DLD1 (cell line): ENCODE results near the gene GNPTG.

Experiments
- in situ Hi-C: cut with HindIII; loops from 2 replicates; pipeline ENCODE4 v1.10.0; 2017; ENCODE audit warnings: low sequenced_read_pairs

The GNPTG gene

DNA sequence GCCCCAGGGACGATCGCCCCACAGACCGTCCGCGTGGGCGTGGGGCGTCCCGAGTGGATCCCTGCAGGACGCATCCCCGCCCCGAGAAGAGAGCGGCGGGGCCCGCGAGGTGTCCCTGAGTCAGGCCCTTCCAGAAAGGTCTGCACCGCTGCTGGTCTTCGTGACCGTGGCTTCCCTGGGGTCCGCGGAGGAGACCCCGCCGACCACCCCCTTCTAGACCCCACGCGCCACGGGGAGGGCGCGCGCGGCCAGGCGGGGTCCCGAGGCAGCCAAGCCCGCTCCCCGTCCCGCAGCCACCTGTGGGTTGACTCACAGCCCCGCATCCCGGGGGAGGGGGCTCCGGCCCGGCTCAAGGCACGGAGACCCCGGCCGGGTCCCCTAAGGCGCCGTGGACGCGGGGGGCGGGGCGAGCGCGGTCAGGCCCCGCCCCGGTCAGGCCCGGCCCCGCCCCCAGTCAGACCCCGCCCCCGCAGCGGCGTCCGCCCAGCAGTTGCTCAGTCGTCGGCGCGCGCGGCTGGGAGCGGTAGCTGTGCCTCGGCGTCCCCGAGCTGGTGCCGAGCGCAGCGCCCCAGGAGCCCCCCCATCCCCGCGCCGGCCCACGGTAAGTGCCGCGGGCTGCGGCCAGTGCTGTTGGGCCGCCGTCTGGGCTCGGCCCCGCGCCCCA is 18.4 kb upstream of the GNPTG start, which contains the start of gene BAIAP3:
Gene BAIAP3 (plus strand): TSS at position 497 of the 664 bp plus-strand sequence. CDS start 4,905 bp downstream, outside the sequence.
- in situ Hi-C loops, result no loop called here

DNA sequence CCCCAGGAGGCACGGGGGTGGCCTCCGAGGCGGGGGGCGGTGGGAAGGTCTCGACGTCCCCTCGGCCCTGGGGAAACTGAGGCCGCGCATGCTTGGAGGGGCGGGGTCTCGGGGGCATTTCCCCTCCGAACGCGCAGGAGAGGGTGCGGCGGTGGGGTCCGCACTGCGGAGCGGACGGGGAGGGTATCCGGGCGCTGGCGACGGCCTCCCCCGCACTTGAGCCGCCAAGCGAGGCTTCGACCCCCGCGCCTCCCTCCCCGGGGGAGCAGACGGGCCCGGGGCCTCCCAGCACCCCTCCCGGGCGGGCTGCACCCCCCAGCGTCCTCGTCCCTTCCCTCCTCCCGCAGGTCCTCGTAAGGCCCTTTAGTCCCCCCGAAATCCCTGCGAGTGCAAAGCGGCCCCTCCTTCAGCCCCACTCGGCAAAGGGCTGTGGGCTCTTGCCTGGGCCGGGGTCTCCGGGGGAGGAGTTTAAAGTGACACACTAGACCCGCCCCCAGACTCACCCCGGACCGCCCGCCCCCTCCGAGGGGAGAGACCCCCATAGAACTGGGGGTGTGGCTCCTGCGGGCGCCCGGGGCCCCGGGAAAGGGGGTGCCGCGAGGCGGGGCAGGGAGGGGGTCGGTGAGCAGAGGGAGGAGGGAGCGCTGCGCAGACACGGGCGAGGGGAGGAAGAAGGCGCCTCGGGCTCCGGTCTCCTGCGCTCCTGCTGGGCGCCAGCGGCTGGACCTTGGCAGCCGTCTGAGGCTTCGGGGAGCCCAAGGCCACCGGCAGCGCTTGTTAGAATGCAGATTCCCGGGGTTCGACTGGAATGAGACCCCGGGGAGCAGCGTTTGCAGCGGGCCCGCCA is 17.7 kb upstream of the GNPTG start:
- in situ Hi-C loops, result no loop called here

DNA sequence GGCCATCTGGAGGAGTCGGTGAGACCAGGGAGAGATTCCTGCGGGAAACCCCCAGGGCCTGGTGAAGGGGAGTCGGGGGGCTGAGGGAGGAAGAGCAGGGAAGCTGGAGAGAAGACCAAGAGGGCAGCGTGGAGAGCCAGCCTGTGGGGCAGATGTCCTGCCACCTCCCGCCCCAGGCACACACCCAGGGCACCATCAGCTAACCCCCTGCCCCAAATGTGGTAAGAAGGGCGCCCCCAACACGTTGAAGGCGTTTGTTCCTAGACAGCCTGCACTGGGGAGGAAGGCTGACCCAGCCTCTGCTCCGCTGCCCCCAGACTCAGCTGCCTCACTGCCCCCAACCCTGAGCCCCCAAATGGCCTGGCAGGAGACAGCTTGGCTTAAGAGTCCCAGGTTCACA is 17.0 kb upstream of the GNPTG start:
- in situ Hi-C loops, result no loop called here

DNA sequence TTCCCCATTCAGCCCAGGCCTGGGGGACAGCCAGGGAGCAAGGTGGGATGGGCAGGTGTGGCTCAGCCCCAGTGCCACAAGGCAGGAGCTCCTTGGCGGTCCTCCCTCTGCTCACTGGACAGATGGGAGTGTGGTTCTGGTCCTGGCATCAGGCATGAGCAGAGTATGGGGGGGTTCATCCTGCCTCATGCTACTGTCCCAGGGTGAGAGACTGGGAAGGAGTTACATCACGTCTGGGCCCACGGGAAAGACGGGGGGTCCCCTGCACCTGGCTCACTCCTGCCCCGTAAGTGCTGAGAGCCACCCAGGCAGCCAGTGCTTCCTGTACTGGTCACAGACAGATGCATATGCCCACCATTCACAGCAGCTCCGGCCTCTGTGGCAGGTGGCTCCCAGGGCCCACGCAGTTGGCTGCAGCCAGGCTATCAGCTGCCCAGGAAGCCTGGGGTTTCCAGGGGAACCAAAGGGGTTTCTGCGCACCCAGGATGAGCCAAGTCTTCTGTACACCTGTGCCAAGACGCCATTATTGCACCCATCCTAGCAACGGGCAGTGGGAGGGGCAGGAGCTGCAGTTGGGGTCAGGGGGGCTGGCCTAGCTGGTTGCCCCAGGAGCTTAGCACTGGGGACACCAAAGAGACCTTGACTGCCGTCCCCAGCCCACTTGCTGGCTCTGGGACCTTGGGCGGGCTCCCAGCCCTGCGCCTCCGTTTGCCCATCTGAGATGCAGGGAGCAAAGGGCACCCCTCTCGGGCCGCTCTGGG is 16.3 kb upstream of the GNPTG start:
- in situ Hi-C loops, result no loop called here

DNA sequence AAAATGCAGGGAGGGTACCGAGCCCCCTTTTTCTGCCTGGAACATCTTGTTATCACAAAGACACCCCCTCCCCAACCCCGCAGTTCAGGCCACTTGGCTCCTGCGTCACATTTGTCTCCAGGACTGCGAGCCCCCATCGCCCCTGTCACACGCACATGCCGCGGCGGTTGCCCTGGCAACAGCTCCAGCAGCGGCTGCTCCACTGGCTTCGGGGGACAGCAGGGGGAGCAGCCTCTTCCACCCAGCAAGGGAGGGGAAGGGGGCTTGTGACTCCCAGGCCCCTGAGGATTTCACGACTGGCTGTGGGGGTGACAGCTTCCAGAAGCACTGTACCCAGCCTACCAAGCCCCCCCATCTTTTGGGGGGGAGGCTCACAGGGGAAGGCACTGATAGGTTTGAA is 15.7 kb upstream of the GNPTG start:
- in situ Hi-C loops, result no loop called here

DNA sequence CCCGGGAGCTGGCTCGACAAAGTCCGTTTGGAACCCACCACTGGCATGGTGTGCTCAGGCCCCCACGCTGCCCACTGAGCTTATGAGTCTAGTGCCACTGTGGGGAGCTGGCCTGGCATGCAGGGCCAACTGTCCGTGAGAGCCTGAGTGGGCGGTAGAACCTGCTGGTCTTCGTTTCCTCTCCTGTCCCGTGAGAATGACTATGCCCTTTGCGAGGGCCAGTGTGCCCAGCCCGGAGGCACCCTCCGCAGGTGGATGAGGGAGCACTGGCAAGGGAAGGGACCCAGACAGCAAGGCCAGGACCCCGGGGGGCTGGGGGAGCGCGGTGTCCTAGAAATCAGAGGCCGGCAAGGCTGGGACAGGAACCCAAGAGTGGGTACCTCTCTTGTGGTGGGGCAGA is 15.1 kb upstream of the GNPTG start:
- in situ Hi-C loops, result no loop called here

DNA sequence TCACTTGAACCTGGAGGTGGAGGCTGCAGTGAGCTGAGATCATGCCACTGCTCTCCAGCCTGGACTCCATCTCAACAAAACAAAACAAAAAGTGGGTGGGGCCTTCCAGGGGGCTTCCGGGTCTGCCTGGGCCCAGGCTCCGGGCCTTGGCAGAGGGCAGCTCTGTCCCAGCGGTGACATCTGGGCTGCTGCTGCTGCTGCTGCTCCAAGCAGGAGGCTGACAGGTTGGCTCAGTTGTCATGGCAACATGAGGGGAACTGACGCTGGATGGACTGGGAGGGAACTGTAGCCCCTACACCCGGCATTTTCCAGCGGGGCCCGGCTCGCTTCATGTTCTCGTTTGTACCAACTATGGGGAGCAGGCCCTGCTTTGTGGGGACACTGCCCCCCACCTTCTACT is 14.2 kb upstream of the GNPTG start:
- in situ Hi-C loops, result no loop called here

DNA sequence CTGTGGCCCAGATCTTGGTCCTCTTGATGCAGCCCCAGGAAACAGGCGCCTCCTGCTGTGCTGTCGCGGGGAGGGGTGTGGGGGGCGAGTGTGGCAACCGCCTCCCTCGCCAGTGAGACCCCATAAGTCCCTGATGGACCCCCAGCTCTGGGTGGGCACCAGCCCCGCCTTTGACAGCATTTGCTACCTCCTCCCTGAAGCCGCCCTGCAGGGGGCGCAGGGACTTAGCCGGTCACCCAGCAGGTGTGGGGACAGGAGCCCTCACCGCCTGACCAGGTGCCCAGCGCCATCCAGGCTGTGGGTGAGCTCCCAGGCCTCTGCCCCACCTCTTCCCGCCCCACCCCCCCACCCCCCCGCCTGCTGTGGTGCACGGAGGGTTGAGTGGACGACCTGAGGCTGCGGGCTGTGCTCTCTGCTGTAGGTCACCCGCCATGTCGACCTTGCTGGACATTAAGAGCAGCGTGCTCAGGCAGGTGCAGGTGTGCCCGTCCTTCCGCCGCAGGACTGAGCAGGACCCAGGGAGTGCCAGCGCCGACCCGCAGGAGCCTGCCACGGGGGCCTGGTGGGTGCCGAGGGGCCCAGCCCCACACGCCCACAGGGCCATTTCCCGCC is 13.5 kb upstream of the GNPTG start:
- in situ Hi-C loops, result no loop called here

DNA sequence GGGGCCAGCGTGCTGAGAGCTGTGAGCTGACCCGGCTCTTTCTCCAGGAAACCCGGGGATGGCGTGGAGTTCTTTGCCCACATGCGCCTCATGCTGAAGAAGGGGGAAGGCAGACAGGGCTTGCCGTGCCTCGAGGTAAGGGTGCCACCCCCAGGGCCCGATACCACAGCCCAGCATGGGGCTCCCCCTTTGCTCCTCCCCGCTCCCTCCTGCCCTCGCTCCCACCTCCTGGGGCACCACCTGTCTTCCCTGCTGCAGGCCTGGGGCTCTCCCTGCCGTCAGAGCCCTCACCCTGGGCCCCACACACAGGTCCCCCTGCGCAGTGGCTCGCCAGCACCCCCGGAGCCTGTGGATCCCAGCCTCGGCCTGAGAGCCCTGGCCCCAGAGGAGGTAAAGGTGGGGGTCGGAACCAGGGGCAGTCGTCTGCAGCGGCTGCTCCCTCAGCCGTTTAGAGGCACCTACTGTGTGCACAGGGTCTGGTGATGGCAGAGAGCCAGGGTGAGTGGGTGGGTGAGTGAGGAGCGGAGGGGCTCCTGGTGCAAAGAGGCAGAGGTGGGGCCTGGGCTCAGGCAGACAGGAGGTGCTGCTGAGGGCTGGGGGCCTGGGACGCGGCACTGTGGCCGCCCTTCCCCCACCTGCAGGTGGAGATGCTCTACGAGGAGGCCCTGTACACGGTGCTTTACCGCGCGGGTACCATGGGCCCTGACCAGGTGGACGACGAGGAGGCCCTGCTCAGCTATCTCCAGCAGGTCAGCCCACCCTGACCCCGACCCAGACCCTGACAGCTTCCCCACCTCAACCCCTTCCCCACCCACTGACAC is 12.7 kb upstream of the GNPTG start:
- in situ Hi-C loops, result no loop called here

DNA sequence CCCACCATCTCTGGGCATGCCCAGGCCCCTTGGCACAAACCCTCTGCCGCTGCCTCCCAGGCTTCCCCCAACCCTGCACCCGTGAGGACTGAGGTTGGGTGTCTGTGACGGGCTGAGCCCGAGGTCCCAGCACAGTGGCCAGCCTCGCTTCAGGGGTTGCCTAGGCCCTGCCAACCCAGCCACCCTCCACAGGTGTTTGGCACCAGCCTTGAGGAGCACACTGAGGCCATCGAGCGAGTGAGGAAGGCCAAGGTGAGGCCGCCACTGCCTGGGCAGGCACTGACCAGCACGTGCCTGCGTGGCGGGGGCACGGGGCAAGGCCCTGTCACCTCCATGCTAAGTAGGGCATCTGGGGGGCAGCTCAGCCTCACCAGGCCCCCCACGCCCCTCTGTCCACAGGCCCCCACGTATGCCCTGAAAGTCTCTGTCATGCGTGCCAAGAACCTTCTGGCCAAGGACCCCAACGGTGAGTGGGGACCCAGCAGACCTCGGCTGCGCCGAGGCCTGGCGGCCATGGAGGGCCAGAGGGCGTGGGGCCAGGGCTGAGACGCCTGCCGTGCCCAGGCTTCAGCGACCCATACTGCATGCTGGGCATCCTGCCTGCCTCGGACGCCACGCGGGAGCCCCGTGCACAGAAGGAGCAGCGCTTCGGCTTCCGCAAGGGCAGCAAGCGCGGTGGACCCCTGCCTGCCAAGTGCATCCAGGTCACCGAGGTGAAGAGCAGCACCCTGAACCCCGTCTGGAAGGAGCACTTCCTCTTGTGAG is 10.8 kb upstream of the GNPTG start:
- in situ Hi-C loops, result no loop called here

DNA sequence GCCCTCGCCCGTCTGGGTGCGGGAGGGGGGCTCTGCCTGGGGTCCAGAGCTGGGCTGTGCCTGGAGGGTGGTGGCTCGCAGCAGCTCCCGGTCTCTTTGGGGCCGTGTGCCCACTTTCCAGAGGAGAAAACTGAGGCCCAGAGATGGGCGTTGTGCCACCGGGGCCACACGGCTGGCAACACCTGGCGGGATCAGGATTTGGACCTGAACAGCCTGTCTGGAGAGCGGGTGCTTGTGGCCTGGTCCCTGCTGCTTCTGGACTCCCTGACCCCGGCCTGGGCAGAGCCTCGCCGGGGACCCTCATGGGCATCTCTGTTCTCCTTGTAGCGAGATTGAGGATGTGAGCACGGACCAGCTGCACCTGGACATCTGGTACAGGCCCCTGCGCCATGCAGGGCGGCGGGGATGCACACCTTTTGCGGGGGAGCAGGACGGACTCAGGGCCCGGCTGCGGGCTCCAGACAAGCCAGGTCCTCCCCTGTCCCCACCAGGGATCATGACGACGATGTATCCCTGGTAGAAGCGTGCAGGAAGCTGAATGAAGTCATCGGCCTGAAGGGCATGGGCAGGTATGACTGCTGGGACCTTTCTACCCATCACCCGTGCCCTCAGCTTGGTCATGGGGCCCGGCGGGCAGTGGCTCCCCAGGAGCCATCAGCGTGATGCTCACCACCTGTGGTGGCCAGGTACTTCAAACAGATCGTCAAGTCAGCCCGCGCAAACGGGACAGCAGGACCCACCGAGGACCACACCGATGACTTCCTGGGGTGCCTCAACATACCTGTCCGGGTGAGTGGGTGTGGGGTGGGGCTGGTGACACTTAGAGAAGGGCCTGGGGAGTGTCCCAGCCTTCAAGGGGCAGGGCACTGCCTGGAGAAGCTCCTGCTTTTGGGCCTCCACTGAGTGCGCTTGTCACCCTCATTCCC is 10.0 kb upstream of the GNPTG start:
- in situ Hi-C loops, result no loop called here

DNA sequence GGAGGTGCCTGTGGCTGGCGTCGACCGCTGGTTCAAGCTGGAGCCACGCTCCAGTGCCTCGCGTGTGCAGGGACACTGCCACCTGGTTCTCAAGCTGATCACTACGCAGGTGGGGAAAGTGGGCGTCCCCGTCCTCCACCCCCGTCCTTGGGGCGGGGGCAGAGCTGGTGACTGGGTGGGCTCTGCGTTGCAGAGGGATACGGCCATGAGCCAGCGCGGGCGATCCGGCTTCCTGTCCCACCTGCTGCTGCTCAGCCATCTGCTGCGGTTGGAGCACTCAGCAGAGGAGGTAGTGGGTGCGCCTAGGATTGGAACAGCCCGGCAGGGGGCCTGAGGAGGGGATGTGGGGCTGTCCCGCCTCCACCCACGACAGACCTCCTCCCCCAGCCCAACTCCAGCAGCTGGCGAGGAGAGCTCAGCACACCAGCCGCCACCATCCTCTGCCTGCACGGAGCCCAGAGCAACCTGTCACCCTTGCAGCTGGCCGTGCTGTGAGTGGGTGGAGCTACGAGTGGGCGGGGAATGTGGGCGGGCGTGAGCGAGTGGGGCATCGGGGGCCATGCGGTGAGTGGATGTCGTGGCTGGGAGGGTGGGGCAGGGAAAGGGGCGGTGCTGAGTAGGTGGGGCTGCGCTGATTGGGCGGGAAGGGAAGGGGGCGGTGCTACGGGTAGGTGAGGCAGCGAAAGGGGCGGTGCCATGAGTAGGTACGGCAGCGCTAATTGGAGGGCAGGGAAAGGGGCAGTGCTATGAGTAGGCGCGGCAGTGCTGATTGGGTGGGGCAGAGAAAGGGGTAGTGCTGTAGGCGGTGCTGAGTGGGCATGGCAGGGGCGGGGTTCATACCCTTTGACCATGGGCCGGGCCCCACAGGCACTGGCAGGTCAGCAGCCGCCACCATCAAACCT is 9.0 kb upstream of the GNPTG start:
- in situ Hi-C loops, result no loop called here

DNA sequence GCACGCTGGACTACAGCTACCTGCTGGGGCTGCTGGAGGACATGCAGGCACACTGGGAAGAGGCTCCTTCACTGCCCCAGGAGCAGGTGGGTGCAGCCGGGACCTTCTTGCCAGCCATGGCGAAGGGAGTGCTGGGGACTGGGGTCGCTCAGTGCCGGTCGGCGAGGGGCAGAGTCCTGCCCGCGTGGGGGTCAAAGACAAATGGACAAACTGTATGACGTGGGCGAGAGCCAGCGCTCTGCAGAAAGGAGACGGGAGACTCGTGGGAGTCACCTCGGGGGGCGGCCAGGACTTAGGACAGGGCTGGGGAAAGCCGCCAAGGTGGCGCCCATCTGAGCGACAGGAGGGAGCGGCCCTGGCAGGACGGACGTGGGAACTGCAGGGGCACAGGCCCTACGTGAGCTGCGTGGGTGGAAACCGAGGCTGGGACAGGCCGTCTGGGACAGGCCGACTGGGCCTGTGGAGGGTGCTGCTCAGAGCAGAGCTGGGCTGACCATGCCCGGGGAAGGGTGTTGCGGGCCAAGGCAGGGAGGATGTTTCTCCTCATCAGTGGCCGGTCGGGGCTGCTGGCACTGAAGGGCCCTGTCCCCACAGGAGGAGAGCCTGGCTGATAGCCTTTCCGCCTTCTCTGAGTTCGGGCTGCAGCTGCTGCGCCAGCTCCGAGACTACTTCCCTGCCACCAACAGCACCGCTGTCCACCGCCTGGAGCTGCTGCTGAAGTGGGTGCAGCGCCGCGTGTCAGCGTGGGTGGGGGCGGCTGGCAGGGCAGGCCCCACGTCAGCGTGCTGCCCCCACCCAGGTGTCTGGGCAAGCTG is 8.1 kb upstream of the GNPTG start:
- in situ Hi-C loops, result no loop called here

DNA sequence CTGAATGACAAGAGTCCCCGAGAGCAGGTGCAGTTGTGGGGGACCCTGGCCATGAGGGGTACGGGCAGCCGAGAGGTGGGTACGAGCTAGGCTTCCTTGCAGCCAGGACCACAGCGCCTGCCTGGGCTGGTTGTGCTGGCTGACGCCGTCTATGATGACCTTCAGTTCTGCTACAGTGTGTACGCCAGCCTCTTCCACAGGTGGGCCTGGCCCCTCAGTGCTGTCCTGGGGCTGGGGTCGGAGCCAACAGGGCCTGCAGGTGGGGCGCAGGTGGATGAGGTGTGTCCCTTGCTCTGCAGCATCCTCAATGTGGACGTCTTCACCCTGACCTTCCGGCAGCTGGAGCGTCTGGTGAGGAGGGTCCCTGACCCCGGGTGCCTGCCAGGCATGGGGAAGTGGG is 7.2 kb upstream of the GNPTG start:
- in situ Hi-C loops, result no loop called here

DNA sequence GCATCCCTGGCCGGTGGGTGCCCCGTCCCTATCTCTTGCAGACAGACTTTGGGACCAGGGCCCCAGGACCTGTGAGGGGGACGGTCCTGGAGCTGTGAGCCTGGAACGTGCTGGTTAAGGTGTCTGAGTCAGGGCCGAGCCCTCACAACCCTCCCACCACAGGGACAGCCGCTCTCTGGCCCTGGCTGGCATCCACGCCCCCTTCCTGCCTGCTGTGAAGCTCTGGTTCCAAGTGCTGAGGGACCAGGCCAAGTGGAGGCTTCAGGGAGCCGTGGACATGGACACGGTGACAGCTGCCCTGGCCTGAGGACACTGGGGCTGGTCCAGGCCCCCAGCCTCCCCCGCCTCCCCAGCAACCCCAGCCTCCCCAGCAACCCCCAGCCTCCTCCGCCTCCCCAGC is 6.6 kb upstream of the GNPTG start:
- in situ Hi-C loops, result no loop called here

DNA sequence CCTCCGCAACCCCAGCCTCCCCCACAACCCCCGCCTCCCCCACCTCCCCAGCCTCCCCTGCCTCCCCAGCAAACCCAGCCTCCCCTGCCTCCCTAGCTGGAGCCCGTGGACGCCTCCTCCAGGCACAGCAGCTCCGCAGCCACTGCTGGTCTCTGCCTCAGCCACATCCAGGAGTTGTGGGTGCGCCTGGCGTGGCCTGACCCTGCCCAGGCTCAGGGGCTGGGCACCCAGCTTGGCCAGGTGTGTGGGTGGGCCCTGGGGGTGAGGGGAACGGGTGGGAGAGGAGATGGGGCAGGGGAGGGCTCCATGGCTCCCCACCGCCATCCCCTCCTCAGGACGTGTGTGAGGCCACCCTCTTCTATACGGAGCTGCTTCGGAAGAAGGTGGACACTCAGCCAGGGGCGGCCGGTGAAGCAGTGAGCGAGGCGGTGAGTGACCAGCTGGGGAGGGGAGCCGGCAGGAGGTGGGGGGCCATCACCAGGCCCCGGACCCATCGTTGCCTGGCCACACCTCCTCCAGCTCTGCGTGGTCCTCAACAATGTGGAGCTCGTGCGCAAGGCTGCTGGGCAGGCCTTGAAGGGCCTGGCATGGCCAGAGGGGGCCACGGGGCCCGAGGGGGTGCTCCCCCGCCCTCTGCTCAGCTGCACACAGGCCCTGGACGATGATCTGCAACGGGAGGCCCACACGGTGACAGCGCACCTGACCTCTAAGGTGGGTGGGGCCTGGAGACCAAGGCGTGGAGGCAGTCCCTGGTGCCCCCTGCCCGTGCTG is 5.9 kb upstream of the GNPTG start:
- in situ Hi-C loops, result no loop called here
